Panc1 (cell line): ENCODE measurements around the gene RPS17. TPM values are rescaled to one million over a fixed set of nuclear protein-coding genes. Genes with fewer than 3 reads are reported as not detected.

Source experiments
- ATAC-seq: fragments of 200-7000 bp; cut with Tn5 transposase; 2 replicates; pipeline ENCODE4 v1.9.1; 2020; ENCODE audit warnings: mild to moderate bottlenecking, moderate library complexity
- BruUV-seq: library from RNA; stranded (reverse); fragments of 400-500 nt; replicated peaks from 2 replicates; lab custom pipeline; 2021; lab: Mats Ljungman, UMichigan
- CTCF ChIA-PET: fragments of 300-600 bp; sonication (Branson Sonifier 250); formaldehyde crosslinking; loops from one replicate; lab custom pipeline; 2022; ENCODE audit warnings: antibody characterized with exemption; lab: Charles Lee
- POLR2A ChIA-PET: fragments of 300-600 bp; sonication (Branson Sonifier 250); formaldehyde crosslinking; loops from one replicate; lab custom pipeline; 2022; ENCODE audit warnings: antibody characterized with exemption; lab: Charles Lee
- DNase-seq: peaks from one replicate; pipeline ENCODE4 v3.0.0-alpha.2; 2010; ENCODE audit warnings: low read depth, low spot score
- H3K27ac ChIP-seq: 2 replicates; pipeline ENCODE4 v1.5.1; 2011; ENCODE audit warnings: mild to moderate bottlenecking, low read length, inconsistent platforms
- H3K27me3 ChIP-seq: fragments of 200-500 bp; sonication (Bioruptor generic); 2 replicates; pipeline ENCODE4 v1.6.0; 2014; ENCODE audit warnings: low read length, inconsistent platforms; ENCODE audit not compliant: control insufficient read depth, insufficient read depth
- H3K36me3 ChIP-seq: fragments of 200-500 bp; sonication (Bioruptor generic); 2 replicates; pipeline ENCODE4 v1.5.1; 2014; ENCODE audit warnings: inconsistent platforms, mild to moderate bottlenecking, low read length, moderate library complexity; ENCODE audit not compliant: control insufficient read depth, insufficient read depth
- H3K4me1 ChIP-seq: 2 replicates; pipeline ENCODE4 v1.5.1; 2011; ENCODE audit warnings: inconsistent platforms, mild to moderate bottlenecking, low read length, moderate library complexity; ENCODE audit not compliant: control insufficient read depth, insufficient read depth
- H3K4me3 ChIP-seq, 2 experiments: 2 replicates each; pipeline ENCODE4 v1.5.1; 2011 to 2012; ENCODE audit warnings: low read depth in 2 of 2, low read length in 2 of 2, mild to moderate bottlenecking in 2 of 2, inconsistent platforms in 1 of 2, moderate library complexity in 1 of 2
- H3K9me3 ChIP-seq: fragments of 200-500 bp; sonication (Bioruptor generic); 2 replicates; pipeline ENCODE4 v1.5.1; 2014; ENCODE audit warnings: low read depth, mild to moderate bottlenecking, inconsistent platforms, low read length, moderate library complexity; ENCODE audit not compliant: control insufficient read depth, insufficient read depth
- POLR2AphosphoS5 ChIP-seq: IDR thresholded peaks from 2 replicates; pipeline ENCODE4 v1.6.1; 2012; ENCODE audit warnings: mild to moderate bottlenecking, low read depth, low read length, moderate library complexity
- SIN3A ChIP-seq: IDR thresholded peaks from 2 replicates; pipeline ENCODE4 v1.6.1; 2012; ENCODE audit warnings: low read depth, mild to moderate bottlenecking, low read length, moderate library complexity, borderline replicate concordance; ENCODE audit not compliant: insufficient read depth
- TCF7L2 ChIP-seq: IDR thresholded peaks from 2 replicates; pipeline ENCODE4 v1.6.1; 2011; ENCODE audit warnings: mild to moderate bottlenecking, low read depth, low read length, inconsistent platforms
- in situ Hi-C: cut with HindIII; loops from 2 replicates; pipeline ENCODE4 v1.10.0; 2016; ENCODE audit warnings: low sequenced_read_pairs, low pct_unique_long_range_greater_than_20kb
- intact Hi-C: fragments of 100-400 bp; cut with micrococcal nuclease; formaldehyde crosslinking; loops from one replicate; pipeline ENCODE4 v1.10.0; 2022; ENCODE audit not compliant: unreplicated experiment
- total RNA-seq: library from RNA; stranded (reverse); gene quantifications from one replicate; pipeline ENCODE4 v1.2.1, GENCODE V29; 2021; ENCODE audit not compliant: unreplicated experiment
- TF ChIP-seq, protein P1 (sequence below), 2 experiments: IDR thresholded peaks; 2 replicates each; pipeline ENCODE4 v1.6.1; 2011 to 2012; ENCODE audit warnings: low read depth in 2 of 2, control low read depth in 1 of 2, low read length in 1 of 2, mild to moderate bottlenecking in 1 of 2, moderate library complexity in 1 of 2; ENCODE audit not compliant: insufficient read depth in 1 of 2
- TF ChIP-seq, protein P2 (sequence below): fragments of 450-650 bp; IDR thresholded peaks from 2 replicates; pipeline ENCODE4 v1.5.1; 2017; ENCODE audit warnings: mild to moderate bottlenecking

Gene RPS17
- total RNA-seq, 1 experiment from 2014 or later = 1,598 TPM

- ATAC-seq (0 out of 2 replicates have a peak, but pooled peaks have one; percentile 18), DNase-seq (no peak)
- no TSS peak for BruUV-seq
- no peaks in the 10 kb centered on the region for H3K4me1 ChIP-seq
- TF ChIP-seq, protein P1, sequence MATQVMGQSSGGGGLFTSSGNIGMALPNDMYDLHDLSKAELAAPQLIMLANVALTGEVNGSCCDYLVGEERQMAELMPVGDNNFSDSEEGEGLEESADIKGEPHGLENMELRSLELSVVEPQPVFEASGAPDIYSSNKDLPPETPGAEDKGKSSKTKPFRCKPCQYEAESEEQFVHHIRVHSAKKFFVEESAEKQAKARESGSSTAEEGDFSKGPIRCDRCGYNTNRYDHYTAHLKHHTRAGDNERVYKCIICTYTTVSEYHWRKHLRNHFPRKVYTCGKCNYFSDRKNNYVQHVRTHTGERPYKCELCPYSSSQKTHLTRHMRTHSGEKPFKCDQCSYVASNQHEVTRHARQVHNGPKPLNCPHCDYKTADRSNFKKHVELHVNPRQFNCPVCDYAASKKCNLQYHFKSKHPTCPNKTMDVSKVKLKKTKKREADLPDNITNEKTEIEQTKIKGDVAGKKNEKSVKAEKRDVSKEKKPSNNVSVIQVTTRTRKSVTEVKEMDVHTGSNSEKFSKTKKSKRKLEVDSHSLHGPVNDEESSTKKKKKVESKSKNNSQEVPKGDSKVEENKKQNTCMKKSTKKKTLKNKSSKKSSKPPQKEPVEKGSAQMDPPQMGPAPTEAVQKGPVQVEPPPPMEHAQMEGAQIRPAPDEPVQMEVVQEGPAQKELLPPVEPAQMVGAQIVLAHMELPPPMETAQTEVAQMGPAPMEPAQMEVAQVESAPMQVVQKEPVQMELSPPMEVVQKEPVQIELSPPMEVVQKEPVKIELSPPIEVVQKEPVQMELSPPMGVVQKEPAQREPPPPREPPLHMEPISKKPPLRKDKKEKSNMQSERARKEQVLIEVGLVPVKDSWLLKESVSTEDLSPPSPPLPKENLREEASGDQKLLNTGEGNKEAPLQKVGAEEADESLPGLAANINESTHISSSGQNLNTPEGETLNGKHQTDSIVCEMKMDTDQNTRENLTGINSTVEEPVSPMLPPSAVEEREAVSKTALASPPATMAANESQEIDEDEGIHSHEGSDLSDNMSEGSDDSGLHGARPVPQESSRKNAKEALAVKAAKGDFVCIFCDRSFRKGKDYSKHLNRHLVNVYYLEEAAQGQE (IDR thresholded peaks at IDR 0.05; ENCODE audit: insufficient read depth in 1 of 2, low read depth in 2 of 2, low read length in 1 of 2) = no peak
- TF ChIP-seq POLR2AphosphoS5 = no peak
- TF ChIP-seq SIN3A = no peak
- no peak for TF ChIP-seq TCF7L2
- TF ChIP-seq, protein P2, sequence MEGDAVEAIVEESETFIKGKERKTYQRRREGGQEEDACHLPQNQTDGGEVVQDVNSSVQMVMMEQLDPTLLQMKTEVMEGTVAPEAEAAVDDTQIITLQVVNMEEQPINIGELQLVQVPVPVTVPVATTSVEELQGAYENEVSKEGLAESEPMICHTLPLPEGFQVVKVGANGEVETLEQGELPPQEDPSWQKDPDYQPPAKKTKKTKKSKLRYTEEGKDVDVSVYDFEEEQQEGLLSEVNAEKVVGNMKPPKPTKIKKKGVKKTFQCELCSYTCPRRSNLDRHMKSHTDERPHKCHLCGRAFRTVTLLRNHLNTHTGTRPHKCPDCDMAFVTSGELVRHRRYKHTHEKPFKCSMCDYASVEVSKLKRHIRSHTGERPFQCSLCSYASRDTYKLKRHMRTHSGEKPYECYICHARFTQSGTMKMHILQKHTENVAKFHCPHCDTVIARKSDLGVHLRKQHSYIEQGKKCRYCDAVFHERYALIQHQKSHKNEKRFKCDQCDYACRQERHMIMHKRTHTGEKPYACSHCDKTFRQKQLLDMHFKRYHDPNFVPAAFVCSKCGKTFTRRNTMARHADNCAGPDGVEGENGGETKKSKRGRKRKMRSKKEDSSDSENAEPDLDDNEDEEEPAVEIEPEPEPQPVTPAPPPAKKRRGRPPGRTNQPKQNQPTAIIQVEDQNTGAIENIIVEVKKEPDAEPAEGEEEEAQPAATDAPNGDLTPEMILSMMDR = no peak
- H3K9me3 ChIP-seq = no peaks in the 10 kb centered on the region
- intact Hi-C loops (no loop called here), in situ Hi-C loops (no loop called here)
- H3K4me3 ChIP-seq = no peak overlapping the region
- H3K27me3 ChIP-seq = no peaks in the 10 kb centered on the region
- ChIA-PET POLR2A (no interaction called here), CTCF (no interaction called here)
- no peak overlapping the region for H3K27ac ChIP-seq
- no peaks in the 10 kb centered on the region for H3K36me3 ChIP-seq
Measured at GRCh38 chr15:82572311-82572710, 32.1 kb upstream of the RPS17 start.

GRCh38 chr15:82571722-82572222, 31.5 kb upstream of the RPS17 start:
- in situ Hi-C loops = no loop called here

More at GRCh38 chr15:82571722-82572222, 31.5 kb upstream of the RPS17 start:
- BruUV-seq = no TSS peak
- intact Hi-C loops = no loop called here
- DNase-seq (no peak), ATAC-seq (peak; percentile 47; the same call in 1 of the 2 replicates)
- H3K4me1 ChIP-seq = no peaks in the 10 kb centered on the region
- TF ChIP-seq, protein P2 = no peak
- TF ChIP-seq TCF7L2 = no peak
- TF ChIP-seq, protein P1 (IDR thresholded peaks at IDR 0.05; ENCODE audit: insufficient read depth in 1 of 2, low read depth in 2 of 2, low read length in 1 of 2) = no peak
- TF ChIP-seq SIN3A = no peak
- TF ChIP-seq POLR2AphosphoS5 = no peak
- H3K27ac ChIP-seq = no peak overlapping the region
- H3K9me3 ChIP-seq = no peaks in the 10 kb centered on the region
- no peaks in the 10 kb centered on the region for H3K36me3 ChIP-seq
- POLR2A ChIA-PET = no interaction called here
- CTCF ChIA-PET = no interaction called here
- H3K4me3 ChIP-seq = no peak overlapping the region
- H3K27me3 ChIP-seq = no peaks in the 10 kb centered on the region
